GM19468 (cell line): ENCODE data around the gene GLRA1.
A peak's percentile ranks its signal among the peaks of the same experiment; 100 is the strongest.

Experiments
- ATAC-seq: cut with Tn5 transposase; IDR thresholded peaks from one replicate; pipeline ENCODE4 v1.9.1; 2021; ENCODE audit warnings: mild to moderate bottlenecking, moderate library complexity, moderate number of reproducible peaks; ENCODE audit not compliant: unreplicated experiment; ENCODE audit errors: extremely low read depth

The GLRA1 gene

GRCh38 chr5:151829370-151829769, 95.3 kb downstream of the GLRA1 start:
- ATAC-seq = no peak

GRCh38 chr5:151825445-151825844, 99.2 kb downstream of the GLRA1 start:
- peak; percentile 45 for ATAC-seq

- no peak for ATAC-seq
Measured at GRCh38 chr5:151822141-151822540, 102.5 kb downstream of the GLRA1 start.

- no peak for ATAC-seq
Measured at GRCh38 chr5:151820903-151821302, 103.7 kb downstream of the GLRA1 start.

GRCh38 chr5:151820271-151820670, 104.4 kb downstream of the GLRA1 start:
- ATAC-seq = no peak

- no peak for ATAC-seq
Measured at GRCh38 chr5:151819830-151820229, 104.8 kb downstream of the GLRA1 start.

- no peak for ATAC-seq
Measured at GRCh38 chr5:151815051-151815450, 109.6 kb downstream of the GLRA1 start.

- no peak for ATAC-seq
Measured at GRCh38 chr5:151812757-151813309, 111.8 kb downstream of the GLRA1 start.

- ATAC-seq = no peak
Measured at GRCh38 chr5:151811593-151812321, 112.9 kb downstream of the GLRA1 start.

GRCh38 chr5:151810897-151811296, 113.8 kb downstream of the GLRA1 start:
- no peak for ATAC-seq

- ATAC-seq = no peak
Measured at GRCh38 chr5:151810449-151810848, 114.2 kb downstream of the GLRA1 start.

GRCh38 chr5:151808451-151809169, 116.0 kb downstream of the GLRA1 start:
- ATAC-seq = no peak

- ATAC-seq = no peak
Measured at GRCh38 chr5:151805414-151806223, 119.0 kb downstream of the GLRA1 start.

GRCh38 chr5:151800532-151800931, 124.1 kb downstream of the GLRA1 start:
- ATAC-seq = no peak

- ATAC-seq = no peak
Measured at GRCh38 chr5:151799407-151799806, 125.2 kb downstream of the GLRA1 start.

GRCh38 chr5:151798674-151799073, 126.0 kb downstream of the GLRA1 start:
- ATAC-seq = no peak

- ATAC-seq = no peak
Measured at GRCh38 chr5:151795426-151795825, 129.2 kb downstream of the GLRA1 start.

GRCh38 chr5:151793358-151793757, 131.3 kb downstream of the GLRA1 start:
- ATAC-seq = no peak

GRCh38 chr5:151787817-151788216, 136.8 kb downstream of the GLRA1 start:
- no peak for ATAC-seq

GRCh38 chr5:151786468-151786867, 138.2 kb downstream of the GLRA1 start:
- no peak for ATAC-seq

- ATAC-seq = no peak
Measured at GRCh38 chr5:151784141-151784540, 140.5 kb downstream of the GLRA1 start.
